GM21825 (cell line): ENCODE data around the gene ZNF467.
A peak's percentile ranks its signal among the peaks of the same experiment; 100 is the strongest.

Source experiments
- ATAC-seq: cut with Tn5 transposase; IDR thresholded peaks from one replicate; pipeline ENCODE4 v1.9.1; 2021; ENCODE audit warnings: mild to moderate bottlenecking, moderate library complexity; ENCODE audit not compliant: unreplicated experiment

Gene ZNF467

DNA sequence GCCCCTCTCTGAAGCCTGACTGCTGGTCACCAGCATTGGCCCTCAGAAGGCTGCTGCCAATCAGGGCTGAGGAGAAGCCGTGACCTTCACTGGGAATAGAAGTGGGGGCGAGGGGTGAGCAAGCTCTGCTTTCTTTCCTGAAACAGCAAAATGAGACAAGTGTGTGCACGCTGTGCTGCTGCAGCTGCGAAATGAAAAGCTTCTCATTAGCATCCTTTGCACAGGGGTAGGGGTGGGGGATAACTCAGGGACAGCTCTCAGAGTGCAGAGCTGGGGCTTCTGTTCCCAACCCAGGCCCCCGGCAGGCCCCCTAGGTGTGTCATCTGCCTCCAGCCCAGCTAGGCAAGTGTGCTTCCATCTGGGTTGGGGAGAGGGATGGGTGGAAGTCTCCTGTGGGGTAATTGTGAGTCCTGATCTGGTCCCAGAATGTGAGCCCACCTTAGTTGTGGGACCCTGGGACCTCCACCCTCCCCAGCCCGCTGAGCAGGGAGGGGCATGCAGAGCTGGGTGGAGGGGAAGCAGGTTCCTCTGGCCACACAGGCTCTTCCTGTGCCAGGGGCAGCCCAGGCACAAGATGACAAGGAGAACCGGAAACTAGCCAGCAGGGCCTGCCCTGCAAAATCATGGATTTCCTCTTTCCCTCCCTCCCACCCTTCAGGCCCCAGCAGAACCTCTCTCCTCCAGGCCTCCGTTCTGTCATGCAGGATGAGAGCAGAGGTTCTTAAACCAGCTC is 22.2 kb downstream of the ZNF467 start:
- no peak for ATAC-seq

DNA sequence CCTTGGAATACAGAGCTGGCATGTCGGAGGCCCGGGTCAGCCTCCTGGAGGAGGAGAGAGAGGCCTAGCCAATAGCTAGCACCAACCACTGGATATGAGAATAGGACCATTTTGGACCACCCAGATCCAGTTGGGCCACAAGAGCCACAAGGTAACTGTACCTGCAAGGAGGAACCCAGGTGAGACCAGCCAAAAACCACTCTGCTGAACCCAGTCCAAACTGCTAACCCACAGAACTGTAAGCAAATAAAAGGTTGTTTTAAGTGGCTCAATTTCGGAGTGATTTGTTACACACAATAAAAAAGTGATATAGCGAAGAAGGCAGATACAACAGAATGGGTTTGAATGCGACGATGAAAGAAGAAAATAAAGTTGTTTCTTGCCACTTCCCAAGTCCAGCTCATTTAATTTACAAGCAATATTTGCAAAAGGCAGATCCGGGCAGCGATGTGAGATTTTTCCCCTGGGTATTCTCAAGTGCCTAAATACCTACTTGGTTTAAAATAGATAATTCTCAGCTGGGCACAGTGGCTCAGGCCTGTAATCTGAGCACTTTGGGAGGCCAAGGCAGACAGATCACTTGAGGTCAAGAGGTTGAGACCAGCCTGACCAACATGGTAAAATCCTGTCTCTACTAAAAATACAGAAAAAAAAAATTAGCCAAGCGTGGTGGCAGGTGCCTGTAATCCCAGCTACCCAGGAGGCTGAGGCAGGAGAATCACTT is 23.1 kb downstream of the ZNF467 start:
- ATAC-seq = no peak

DNA sequence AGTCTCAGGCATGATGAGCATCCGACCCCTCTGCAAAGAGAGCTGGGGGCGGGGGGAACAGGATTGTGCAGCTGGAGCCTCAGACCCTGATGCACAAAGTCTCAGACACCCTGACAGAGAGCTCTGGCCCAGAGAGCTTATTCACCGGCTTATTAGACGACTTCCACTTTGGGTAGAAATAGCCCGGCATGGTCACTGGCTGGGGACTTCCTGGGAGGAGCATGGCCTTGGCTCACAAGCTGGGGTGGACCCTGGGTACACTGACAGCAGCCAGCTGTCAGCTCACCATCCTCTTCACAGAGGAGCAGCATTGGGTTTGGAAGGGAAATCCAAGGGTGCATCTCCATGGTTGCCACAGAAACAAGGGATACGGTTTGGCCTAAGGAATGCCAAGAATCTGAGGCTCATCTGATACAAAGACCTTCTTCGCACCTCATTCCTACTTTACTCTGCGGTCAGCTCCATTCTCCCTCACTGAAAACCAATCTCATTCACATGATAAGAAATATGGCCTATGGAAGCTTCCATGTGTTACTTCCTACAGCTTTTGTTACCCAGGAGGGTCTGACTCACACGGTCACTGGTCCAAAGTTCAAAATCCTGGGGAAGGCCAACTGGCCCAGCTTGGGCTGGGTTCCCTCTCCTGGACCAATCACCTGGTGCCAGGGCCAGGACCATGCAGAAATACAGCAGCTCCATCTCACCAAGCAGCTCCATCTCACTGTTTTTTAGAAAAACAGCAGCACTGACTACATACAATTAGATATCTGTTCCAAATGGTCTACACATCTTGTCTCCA is 25.1 kb downstream of the ZNF467 start:
- no peak for ATAC-seq

DNA sequence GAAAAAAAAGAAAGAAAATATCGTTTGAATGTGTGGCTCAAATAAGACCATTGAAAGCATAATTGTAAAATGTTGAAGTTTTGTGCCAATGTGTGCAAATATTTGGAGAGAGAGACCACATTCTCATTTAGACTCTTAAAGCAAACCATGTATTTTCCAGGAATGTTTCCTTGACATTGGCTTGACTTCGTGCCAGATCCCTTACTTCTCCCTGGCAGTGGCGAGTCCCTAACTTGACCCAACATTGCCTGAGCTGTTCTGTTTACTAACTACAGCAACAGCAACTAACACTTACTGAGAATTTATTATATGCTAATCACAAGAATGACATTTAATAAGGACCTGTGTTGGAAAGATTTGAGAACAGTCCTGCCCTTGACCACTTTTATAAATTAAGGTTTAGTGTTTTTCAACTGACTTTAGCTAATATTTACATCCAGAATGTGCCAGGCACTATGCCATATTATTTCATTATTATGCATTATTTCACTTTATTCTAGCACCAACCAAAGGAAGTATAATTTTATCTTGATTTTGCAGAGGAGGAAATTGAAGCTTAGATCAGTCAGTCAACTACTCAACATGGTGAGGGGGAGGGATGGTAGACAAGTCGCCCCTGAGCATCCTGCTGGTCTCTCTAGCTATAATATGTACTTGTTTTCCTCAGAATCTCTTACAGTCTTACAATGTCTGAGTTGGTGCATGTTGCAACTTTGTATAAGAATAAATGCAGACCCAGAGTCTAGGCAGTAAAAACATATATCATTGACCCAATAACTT is 29.7 kb downstream of the ZNF467 start:
- ATAC-seq = no peak

DNA sequence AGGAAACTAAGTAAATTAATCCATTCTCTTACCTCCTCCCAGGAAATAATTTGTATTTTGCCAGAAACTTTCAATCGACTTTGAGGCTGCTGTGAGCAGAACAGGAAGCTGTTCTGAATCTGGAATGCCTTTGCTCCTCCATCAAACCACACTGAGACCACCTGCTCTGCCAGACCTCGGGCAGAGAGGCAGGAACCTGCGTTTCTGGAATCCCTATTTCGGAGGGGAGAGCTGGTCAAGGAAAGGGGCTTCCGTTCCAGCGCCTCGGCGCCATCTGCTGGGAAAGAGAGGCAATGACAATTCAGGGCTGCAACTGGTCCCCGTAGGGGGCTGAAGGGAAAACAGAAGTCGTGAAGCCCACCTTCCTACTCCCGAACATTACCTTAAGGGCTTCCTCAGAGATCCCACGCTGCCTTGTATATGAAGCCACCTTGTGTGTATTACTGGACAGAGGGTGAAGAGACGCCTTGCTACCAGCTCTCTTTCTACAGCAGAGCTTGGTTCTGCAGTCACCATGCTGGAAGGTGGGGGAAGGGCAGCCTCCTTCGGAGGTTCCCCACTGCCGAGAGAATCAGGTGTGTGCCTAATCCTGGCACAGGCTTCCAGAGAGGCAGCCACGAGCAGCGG is 31.2 kb downstream of the ZNF467 start:
- peak; percentile 74 for ATAC-seq

DNA sequence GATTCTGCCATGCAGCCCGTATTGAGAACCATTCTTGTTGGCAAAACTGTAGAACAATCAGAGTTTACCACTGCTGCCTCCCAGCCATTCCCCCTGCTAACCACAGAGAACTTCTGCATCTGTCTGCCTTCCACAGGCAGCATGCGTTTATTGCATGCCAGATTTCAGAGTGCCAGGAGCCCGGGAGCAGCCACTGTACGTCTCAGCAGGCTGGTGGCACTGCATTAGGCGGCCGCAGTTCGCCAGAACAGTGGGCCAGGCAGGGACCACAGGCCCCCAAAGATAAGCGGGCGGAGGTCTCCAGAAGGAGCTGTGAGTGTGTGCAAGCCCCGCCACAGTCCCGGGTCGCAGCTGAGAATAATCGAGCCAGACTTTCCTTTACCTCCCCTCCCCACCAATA is 31.8 kb downstream of the ZNF467 start:
- ATAC-seq = no peak

DNA sequence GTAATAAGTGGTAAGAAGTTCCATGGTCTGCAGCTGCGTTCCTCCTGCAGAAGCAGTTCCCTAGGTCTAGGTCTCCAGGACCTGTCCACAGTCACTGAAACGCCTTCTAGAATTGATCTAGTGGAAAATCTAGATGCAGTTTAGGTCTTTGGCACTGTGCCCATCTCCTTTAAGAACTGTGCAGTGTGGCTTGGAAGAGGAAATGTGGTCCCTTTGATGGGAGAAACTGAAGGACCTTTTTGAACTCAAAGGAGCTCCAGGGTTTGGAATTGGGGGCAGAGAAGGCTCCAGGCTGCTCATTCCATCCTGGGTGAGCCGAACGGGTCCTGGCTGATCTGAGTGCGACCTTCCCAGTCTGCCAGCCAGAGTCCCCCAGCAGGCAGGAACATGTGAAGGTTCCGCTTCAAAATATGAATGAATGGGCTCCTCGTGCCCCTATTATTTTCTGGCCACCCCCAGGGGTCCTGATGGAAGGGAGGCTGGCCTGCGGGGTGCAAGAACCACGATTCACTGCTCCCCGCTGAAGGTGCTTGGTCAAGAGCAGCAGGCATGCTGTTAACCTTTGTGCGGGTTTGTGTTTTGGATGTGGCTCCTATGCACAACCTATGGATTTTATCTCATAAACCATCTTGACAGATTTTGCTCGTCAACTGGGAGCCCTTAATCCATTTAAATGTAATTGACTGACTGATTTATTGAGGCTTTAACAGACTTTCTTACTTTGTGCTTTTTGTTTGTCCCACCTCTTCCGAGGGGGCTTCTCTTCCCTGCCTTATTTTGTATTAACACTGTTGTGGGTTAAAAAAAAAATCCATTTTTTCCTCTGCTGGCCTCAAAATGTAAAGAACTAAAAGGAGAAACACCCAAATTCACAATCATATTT is 36.7 kb downstream of the ZNF467 start:
- ATAC-seq = no peak

DNA sequence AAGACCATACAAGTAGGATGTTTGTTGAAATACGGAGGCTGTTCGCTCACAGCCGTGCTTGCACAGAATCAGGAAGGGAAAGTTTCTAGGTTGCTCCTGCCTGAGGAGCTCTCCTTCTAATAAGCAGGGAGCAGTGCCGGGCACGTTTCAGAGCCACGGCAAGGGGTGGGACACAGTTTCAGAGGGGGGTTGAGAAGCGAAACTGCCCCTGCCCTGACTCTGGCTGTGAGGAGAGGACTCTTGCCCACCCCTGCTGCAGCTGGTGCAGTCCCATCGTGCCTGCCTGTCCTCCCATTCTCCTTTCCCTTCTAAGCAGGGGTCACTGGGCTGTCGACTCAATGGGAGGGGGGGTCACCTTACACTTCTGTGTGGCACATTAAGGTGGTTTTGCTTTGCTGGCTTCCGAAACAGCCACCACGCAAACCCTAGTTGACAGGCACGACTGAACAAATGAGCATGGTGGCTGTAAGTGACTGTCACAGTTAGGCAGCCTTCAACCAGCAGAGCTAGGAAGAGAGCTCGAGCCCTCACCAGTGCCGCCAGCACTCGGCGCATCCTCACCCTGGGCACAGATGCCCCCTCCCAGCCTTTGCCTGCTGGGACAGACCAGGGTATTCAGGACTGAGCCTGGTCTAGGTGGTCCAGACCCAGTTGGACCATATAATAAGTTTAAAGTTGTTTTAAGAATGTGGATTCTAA is 37.5 kb downstream of the ZNF467 start:
- no peak for ATAC-seq

DNA sequence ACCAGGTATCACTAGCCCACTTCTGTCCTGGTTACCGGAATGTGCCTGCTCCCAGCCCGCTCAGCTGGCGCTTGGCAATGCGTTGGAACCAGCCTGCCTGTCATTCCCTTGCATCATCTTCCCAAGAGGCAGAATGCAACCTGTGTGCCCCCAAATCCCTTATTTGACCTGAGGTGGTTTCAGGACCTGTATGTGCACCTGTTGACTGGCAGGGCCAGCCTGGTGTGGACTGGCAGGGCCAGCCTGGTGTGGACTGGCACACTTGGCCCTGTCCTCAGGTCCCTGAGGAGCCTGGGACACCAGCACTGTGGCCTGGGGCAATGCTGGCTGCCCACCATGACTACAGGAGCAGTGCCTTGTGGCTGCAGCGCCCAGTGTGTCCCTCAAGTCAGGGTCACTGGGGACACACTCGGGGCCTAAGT is 38.2 kb downstream of the ZNF467 start:
- ATAC-seq = no peak

DNA sequence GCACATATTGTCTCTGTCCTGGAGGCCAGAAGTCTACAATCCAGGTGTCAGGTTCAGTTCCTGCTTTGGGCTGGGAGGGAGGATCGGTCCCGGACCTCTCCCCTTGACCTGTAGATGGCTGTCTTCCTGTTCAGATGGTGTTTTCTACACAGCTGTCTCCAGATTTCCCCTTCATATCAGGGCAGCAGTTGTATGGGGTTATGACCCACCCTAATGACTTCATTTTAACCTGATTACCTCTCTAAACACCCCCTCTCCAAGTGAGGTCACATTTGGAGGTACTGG is 38.7 kb downstream of the ZNF467 start:
- ATAC-seq = no peak

DNA sequence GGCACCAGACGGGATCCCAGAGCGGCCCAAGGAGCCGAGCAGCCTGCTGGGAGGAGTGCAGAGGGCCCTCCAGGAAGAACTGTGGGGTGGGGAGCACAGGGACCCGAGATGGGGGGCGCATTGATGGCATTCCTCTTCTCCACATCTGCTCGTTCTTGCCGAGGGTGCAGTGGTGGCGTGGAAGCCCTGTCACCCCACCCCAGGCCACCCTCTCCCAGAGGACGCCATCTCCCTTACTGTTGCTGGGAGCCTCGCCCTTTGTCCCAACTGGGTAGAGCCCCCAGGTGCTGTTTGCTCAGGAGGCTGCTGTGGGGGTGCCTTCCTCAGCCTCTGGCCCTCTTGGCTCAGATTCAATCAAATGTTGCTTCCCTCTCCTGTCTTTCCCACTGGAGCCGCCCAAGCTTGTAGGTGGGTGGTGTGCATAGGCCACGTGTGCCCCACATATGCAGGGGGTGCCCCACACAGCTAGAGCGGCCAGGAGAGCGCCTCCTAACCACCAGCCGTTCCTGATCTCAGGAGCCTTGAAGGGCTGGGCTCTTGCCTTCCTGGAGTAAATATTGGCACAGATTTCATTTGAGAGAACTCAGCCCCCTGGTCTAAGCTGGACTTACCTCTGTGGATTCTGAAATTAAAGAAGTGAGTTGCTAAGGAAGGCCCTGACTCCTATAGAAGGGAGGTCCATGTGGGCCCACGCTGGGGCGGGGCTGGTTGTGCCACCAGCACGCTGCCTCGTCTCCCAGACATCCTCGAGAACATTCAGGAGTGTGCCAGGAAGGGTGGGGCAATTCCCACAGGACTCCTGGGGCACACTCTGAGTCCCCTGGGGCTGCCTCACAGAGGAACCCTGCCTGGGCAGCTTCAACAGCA is 39.2 kb downstream of the ZNF467 start:
- no peak for ATAC-seq

DNA sequence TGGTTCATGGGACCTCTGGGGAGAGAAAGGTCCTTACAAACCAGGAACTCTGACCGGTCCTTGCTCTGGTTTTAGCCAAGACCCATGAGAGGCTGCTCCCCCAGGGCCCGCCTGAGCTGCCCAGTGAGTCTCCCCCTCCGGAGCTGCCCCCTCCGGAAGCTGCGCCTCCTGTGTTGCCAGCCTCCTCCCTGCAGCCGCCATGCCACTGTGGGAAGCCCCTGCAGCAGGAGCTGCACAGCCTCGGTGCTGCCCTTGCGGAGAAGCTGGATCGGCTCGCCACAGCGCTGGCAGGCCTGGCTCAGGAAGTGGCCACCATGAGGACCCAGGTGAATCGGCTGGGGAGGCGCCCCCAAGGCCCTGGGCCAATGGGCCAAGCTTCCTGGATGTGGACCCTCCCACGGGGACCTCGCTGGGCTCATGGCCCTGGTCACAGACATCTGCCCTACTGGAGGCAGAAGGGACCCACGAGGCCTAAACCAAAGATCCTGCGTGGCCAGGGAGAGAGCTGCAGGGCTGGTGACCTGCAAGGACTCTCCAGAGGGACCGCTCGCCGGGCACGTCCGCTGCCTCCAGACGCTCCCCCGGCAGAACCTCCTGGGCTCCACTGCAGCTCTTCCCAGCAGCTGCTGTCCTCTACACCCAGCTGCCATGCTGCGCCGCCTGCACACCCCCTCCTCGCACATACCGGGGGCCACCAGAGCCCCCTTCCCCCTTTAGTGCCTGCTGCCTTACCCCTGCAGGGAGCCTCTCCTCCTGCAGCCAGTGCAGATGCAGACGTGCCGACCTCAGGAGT is 40.1 kb downstream of the ZNF467 start:
- no peak for ATAC-seq

DNA sequence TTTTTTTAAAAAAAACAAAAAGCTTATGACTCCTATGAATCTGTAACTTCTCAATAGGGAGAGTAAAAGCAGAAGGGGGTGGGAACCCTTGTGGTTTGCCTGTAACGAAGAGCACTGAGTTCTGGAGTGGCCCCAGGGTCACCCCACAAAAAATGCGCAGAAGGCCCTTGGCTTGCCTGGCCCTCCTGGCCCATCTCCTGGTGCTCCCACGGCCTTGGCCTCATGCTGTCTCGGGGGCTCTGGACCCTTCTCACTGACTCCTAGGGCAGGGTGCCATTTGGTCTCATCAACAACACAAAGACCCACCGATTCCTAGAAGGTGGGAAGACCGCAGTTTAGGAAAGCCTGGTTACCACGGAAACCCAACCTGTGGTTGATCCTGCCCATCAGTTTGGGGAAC is 40.8 kb downstream of the ZNF467 start:
- no peak for ATAC-seq

DNA sequence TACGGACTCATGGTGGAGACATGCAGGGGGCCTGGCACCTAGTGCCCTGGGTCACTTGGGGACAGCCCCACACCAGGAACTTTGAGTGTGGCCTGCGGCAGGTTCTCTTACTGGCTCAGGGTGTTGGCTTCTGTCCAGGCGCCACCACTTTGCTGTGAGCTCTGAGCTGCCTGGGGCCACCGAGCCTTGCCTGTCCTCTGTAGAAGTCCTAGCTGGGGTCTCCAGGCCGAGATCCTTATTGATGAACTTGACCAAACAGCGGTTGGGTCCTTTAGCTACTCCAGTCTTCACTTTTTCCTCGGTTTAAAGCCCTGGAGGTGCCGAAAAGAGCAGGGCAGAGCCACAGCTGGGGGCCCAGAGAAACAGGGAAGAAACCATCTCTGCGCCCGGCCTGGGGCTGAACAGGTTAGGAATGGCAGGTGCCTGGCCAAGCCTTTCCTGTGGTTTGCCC is 41.3 kb downstream of the ZNF467 start:
- no peak for ATAC-seq

DNA sequence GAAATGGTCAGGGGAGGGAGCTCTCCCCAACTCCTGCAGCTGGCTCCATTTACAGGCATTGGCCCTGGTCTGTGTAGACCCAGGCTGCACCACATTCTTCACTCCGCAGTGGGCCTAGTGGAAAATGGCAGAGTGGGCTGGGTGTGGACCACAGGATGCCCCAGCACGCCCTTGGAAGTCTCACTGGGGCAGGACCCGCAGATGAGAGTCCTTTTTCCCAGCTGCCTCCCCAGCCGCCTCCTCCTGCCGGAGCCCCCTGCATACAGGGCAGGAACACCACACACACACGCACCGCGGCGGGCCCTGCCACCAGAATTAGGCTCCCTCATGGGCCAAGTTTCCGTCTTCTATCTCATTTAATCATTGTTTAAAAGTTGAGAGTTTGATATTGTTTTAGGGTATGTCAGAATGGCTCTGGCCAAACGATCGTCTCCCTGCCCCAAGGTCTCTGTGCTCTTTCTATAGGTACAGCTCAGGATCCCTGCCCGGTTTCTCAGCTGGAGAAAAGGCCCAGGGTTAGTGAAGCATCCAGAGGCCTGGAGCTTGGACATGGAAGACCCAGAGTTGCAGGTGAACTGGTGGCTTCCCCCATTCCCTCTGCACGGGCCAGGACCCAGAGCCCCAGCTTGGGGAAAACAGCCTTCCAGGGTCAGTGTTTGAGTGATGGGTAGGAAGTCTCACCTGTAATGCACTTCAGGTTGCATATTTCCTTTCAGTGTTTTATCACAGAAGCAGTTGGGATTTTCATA is 42.0 kb downstream of the ZNF467 start:
- ATAC-seq = no peak

DNA sequence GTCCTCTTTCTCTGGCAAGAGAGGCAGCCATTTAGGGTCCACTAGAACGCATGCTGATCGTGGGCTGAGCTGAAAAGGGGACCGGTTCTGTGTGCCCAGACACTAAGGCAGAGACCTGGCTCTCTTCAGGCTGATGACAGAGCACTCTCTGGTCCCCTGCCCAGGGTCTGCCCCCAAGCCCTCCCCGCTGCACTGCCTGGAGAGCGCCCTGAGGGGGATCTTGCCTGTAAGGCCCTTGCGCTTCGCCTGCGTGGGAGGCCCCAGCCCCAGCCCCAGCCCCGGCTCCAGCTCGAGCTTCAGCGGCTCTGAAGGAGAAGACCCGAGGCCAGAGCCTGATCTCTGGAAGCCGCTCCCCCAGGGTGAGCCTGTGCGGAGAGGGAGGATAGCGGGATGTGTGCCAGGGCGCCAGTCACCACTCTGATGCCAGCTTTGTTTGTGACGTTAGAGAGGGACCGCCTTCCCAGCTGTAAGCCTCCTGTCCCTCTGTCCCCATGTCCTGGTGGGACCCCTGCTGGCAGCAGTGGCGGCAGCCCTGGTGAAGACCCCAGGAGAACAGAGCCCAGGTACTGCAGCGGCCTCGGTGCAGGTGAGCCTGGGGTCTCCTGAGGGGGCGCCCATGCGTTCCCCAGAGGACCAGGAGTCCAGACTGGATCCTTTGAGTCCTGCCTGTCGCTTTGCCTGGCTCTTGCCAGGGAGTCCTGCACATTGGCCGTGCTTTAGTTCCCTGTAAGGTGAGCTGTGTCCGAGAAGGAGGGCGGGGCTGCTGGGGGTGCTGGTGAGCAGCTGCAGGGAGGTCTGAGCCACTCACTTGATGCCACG is 43.2 kb downstream of the ZNF467 start:
- no peak for ATAC-seq
